ENCODE data around the gene PLCB1. TPM values are rescaled to one million over a fixed set of nuclear protein-coding genes. Genes with fewer than 3 reads are reported as not detected.
A peak's percentile ranks its signal among the peaks of the same experiment; 100 is the strongest.

PLCB1 gene
- total RNA-seq, 1 donor, result 20.7 TPM

DNA sequence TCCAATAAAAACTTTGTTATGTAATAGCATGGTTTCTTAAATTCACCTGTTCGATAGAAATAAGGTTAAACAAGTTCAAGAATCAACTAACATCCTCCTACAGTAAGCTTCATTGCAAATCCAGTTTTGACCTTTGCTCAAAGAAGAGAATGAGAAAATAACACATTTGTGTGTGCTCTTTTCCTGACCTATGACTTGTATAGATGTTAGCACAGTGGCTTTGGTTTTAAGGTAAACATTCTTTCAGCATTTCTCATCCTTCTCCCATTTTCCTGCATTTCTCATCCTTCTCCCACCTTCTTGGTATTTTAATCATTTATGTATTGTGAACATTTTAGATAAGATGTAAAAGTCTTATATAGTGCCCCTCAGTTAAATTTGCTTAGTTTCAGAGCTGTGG is 73.9 kb downstream of the PLCB1 start:
- DNase-seq (ENCODE audit: low read depth in 2 of 3, low spot score in 2 of 3), result no peak

DNA sequence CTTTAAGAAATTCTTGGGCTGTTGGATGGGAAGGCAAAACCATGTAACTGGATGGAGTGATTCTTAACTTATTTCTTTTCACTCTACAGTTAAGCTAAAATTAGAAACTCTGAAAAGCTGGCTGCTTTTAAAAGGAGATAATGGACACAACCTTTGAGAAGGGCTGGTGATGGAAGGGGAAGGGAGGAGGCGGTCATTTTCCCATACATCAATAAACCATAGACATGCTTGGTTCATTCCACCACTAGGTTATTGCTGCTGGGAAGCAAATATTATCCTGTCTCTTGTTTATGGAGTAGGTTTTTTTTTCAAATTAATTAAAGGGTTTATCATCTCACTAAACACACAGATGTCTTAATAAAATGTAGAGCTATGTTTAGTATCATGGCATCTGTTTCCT is 76.2 kb downstream of the PLCB1 start:
- DNase-seq (ENCODE audit: low read depth in 2 of 3, low spot score in 2 of 3), result no peak

DNA sequence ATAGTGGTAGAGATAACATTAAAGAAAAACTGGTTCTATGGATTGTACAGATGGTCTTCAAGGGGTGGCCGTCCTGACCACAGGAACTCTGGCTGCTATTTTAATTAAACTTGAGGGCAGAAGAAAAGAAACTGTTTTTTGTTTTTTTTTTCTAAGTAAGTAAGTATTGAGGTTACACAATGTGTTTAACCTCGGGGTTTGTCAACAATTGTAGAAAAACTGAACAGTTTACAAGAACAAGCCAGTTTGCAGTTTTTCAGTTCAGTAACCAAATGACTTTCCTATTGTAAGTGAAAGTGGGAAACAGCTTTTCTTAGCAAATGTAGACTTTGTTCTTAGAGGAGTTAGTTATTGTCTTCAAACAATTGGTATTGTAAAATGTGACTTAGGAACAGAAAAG is 77.0 kb downstream of the PLCB1 start:
- peak in 1 of 3 donors; percentile 31 for DNase-seq (ENCODE audit: low read depth in 2 of 3, low spot score in 2 of 3)

DNA sequence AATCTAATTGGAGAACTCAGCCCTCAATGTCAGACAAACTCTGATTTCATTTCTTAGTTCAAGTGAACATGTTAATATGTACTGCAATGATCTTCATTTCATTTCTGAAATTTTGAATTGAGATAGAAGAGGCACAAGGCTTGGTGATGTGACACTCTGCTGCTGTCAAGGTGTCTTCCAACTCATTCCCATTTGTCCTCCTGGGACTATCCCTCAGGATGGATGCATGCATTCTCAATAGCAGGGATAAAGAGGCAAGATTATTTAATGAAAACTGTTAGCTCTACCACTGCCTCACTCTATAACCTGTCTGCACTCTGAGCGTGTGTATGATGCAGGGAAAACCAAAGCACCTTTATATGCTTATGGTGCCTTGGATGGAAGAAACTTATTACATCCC is 78.7 kb downstream of the PLCB1 start:
- DNase-seq (ENCODE audit: low read depth in 2 of 3, low spot score in 2 of 3), result no peak

DNA sequence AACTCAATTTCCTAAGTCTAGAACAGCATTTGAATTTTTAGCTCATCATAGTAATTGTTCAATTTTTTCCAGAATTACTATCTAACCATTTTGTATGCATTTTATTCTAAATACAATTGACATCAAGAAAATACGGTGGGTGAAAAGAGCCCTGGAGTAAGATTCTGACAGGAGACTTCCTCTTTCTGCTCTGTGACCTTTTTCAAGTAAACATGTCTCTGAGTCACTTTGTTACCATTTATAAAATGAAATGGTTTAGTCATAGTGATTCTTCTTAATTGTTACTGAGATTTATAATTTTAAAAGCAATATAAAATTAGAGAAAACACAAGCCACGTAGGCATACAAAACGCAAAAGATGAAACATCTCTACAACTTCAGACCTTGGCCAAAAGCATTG is 80.2 kb downstream of the PLCB1 start:
- DNase-seq (ENCODE audit: low read depth in 2 of 3, low spot score in 2 of 3), result no peak

DNA sequence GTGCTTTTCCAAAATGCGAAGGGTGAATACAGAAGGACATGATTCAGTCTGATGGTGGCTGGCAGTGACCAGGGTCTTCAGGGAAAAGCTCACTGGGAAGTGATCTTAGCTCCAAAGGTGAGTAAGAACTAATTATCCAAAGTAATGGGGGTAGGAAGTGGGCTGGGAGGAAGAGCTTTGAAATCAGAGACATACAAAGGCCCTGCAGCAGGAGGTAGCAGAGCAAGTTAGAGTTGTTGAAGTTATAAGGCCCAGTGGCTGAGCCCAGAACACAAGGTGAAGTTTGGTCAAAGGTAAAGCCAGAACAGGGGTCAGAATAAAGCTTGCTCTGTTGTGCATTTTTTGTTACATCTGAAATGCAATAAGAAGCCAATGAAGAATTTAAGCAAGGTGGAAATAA is 81.2 kb downstream of the PLCB1 start:
- no peak for DNase-seq (ENCODE audit: low read depth in 2 of 3, low spot score in 2 of 3)

DNA sequence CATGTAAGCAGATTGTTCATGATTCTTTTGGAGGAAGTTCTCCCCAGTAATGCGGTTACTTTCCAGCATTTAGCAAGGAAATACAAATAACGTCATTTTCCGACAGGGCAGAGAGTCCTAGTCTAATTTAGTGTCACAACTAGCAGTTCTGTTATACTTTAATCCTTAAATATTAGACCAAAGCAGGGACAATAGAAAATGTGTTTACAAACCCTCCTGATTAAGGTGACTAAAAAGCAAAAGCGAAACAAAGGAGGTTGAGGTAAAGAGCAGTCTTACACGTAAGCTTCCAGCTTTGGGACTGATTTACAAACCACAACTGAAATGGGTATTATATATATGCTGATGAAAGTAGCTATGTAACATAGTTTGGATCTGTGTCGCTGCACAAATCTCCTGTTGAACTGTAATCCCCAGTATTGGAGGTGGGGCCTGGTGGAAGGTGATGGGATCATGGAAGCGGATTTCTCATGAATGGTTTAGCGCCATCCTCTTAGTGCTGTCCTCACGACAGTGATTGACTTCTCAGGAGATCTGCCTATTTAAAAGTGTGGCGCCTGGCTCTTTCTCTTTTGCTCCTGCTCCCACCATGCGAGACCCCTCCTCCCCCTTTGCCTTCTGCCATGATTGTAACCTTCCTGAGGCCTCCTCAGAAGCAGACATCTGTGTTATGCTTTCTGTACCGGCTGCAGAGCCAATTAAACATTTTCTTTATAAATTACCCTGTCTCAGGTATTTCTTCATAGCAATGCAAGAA is 81.9 kb downstream of the PLCB1 start:
- peak in 2 of 3 donors; percentile 44 to 61 for DNase-seq (ENCODE audit: low read depth in 2 of 3, low spot score in 2 of 3)

DNA sequence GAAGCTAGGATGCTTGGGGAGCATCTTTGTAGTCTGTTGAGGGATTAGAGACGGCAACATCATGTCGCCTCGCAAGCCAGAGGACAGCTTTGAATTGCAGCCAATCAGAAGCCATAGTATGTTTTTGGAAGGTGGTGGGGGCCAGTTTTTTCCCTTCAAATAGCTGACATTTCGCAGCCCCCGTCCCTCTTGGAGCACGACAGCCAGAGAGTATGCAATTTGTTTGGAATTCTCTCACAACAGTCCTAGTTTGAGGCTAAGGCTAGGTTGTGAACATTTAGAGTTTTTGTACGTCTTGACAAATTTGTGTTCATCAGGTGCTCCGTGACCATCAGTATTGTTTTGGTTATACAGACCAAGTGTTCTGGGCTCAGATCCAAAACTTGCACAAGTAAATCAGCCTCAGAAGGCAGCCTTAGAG is 83.3 kb downstream of the PLCB1 start:
- peak in 1 of 3 donors; percentile 39 for DNase-seq (ENCODE audit: low read depth in 2 of 3, low spot score in 2 of 3)

DNA sequence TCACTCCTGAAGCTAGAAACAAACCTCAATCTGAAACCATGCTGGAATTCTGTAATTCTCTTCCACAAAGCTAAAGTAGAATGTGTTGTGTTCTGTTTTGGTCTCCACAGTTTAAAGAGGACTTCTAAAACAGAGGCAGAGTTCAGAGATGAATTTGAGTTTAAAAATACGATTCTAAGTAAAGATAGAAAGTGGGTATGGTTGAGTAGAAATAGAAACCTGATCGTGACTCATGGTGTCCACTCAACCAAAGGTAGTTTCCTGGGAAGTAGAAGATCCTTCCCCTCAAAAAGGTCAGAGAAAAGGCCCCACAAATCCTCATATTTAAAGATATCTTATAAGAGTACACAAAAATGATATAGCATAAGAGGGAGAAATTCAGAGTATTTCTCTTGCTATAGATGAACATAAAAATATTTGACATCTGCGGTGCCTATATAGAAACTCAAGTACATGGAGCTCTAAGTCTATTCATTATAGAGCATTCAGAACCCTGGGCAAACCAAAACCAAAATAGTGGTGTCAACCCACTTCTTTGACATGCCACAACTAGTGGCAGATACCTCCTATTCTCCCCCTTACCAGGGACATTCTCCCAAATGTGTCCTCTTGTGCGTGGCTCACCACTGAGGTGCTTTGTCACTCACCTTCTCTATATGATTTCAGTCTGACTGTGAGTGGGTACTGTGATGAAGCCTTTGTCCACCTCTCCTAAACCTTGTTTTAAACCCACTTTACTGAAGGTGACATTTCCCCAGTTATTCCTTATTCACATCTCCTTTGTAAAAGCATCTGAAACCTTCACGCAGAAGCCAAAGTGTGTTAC is 84.5 kb downstream of the PLCB1 start:
- no peak for DNase-seq (ENCODE audit: low read depth in 2 of 3, low spot score in 2 of 3)

DNA sequence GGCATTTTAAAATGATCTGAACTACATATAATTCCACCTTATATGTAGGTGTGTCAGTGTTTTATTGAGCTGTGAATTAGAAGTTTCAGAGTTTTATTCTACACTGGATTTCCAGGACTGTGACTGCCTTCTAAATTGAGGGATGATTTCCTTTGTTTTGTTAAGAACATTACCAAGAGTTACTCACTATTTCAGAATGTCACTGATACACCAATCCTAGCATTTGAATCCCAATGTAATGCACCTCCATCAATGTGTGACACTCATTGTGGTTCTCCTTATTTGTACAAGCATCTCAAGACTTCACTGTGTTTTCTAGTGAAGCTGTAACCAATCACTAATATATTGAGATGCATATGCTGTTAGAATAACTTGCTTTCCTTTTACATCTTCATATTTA is 86.8 kb downstream of the PLCB1 start:
- no peak for DNase-seq (ENCODE audit: low read depth in 2 of 3, low spot score in 2 of 3)

DNA sequence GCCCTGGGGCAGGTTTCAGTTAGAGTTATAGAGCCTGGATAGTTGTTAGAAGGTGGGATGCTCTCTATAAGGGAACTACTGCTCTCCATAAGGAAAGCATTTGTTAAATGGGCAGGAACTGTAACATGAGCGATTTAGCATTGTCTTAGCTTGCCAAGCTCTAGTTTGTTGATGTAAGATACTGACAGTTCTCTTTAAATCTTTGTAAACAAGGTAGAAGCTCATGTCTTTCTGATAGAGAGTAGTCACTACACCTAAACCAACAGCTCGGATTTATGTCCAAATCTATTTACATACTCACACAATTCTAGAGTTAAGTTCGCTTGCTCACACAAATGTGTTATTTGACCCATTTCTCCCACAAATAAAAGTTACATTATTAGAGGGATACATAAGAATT is 87.3 kb downstream of the PLCB1 start:
- DNase-seq (ENCODE audit: low read depth in 2 of 3, low spot score in 2 of 3), result no peak

DNA sequence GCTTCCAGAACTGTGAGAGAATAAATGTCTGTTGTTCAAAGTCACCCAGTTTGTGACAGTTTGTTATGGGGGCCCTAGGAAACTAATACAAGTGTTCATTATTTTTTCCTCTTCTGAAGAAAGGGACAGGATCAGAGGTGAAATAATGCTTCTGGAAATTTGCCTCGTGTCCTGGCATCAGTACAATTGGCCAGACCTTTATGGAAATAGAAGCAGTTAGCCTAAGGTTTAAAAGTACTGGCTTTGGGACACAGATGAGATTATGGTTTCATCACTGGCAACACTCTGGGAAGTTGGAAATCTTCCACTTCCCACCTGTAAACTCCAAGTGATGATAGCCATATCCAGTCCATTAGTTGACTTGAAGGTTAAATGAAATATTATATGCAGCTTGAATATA is 88.7 kb downstream of the PLCB1 start:
- no peak for DNase-seq (ENCODE audit: low read depth in 2 of 3, low spot score in 2 of 3)

DNA sequence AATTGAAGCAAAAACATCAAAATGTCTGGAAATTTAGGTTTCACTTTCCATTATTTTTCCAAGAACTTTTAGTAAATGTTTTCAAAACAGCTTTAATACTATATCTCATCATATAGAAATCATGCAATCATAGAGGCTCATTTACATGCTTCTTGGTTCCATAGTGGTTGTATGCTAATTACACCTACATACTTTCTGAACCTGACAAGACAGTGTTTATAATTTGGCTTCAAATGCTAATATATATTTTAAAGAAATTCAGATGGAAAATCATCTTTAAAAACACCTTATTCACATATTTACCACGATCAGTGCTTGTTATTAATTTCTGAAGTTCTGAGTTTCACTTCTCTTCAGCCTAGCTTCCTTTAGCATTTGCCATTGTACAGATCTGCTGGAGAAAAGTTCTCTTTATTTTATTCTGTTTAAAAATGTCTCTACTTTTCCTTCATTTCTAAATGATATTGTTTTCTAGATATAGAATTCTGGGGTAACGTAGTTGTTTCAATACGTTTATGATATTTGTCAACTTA is 89.9 kb downstream of the PLCB1 start:
- no peak for DNase-seq (ENCODE audit: low read depth in 2 of 3, low spot score in 2 of 3)

DNA sequence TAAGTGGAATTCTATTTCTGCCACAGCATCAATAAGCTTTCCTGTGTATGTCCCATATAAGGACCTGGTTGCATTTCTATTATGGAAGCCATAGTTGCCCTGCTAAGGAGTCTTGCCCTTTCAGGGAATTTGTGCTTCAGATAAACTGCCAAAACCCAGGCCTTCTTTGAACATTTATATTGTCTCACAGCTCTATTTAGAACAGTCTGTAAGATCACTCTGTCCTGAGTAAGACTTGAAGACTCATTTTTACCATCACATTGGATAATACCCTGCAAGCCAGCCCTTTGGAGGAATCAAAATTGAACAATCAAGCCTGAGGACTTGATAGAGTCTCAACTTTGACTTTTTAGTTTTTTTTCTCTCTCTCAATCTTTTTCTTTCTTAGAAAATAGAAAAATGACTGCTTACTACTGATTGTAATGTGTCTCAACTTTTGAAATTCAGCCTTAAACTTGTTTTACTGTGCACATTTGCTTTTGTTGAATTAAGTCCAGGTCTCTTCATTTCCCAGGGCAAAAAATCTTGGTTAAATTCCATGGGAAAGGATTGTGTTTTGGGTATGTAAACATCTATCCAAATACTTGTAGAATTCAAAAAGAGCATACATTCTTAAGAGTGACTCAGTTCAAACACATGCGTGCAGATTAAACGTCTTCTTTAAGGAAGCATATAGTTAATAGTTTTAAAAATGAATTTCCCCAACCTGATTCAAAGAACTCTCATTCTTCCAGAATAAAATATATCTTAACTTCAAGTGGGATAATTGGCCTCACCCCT is 91.2 kb downstream of the PLCB1 start:
- no peak for DNase-seq (ENCODE audit: low read depth in 2 of 3, low spot score in 2 of 3)

DNA sequence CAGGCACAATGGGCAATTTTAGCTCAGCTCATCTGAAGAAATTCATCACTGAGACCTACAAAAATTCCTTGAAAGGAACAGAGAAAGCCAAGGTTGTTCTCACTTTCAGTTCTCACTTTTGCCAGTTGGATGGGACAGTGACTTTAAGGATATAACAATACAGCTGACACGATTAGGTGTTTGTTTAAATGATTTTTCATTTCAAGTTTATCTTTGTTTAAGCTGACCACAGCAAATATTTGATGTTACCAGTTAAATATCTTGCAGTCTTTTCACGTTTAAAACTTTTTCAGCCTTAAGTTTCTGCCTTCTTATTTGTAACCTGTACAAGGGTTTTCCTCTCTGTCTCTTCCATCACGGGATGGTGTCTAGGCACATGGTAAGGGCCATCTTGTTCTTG is 93.6 kb downstream of the PLCB1 start:
- DNase-seq (ENCODE audit: low read depth in 2 of 3, low spot score in 2 of 3), result no peak

DNA sequence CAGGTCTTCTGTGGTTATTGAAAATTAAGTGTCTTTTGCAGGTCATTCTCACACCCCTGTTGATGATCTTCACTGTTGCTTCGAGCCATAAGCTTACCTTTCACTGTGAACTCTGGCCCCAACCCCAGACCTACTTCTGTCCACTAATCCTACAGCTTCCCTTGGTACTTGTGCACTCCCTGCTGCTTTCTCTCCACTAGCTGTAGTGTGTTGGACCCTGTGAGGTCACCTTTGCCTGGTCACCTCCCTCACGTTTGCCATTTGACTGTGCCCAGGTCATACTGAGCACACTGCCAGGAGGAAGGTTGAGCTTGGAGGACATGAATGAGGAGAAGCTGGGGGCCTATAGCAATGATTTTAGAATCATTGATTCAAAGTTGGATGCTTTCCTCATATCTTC is 94.0 kb downstream of the PLCB1 start:
- no peak for DNase-seq (ENCODE audit: low read depth in 2 of 3, low spot score in 2 of 3)

DNA sequence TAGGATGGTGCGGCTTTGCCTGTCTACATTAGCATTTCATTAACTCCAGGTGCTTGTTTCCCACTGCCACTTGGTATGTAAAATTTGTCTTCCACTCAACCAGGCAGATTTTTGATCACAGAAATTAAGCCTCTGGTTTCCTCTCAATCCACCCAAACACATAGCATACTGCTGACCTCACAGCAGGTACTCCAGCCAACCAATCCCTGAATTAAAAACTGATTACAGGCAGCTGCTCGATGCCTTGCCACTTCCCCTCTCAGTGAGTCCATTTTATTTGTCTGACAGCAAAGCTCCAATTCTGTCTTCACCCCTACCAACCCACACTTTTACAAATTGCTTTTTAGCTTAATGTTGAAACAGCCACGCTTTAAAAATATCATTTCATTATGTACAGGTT is 95.2 kb downstream of the PLCB1 start:
- DNase-seq (ENCODE audit: low read depth in 2 of 3, low spot score in 2 of 3), result no peak

DNA sequence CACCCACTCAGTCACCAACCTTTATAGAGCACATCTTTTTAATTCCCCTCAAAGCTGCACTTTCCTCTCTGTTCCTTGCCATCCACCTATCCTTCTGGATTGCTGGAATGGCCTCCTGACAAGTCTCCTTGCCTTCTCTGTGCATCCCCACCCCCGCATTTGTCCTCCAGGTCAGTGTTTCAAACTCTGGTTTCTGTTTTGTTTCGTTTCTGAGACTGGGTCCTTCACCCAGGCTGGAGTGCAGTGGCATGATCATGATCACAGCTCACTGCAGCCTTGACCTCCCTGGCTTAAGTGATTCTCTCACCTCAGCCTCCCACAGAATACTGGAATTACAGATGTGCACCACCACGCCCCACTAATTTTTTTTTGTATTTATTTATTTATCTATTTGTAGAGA is 96.2 kb downstream of the PLCB1 start:
- DNase-seq (ENCODE audit: low read depth in 2 of 3, low spot score in 2 of 3), result no peak

DNA sequence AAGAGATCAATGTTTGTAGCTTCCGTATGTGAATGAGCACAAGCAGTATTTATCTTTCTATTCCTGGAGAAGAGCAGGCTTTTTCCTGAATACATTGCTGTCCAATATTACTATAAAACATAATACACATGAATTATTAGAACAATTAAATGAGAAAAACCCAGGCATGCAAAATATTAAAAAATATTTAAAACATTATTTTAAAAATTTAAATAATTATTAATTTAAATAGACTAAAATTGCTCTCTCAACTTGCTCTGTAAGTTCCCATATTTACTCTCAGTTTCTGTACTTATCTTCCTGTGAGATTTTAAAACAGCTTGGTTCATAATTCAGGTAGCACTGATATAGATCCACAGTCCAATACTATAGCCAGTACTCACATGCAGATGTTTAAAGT is 97.0 kb downstream of the PLCB1 start:
- no peak for DNase-seq (ENCODE audit: low read depth in 2 of 3, low spot score in 2 of 3)

DNA sequence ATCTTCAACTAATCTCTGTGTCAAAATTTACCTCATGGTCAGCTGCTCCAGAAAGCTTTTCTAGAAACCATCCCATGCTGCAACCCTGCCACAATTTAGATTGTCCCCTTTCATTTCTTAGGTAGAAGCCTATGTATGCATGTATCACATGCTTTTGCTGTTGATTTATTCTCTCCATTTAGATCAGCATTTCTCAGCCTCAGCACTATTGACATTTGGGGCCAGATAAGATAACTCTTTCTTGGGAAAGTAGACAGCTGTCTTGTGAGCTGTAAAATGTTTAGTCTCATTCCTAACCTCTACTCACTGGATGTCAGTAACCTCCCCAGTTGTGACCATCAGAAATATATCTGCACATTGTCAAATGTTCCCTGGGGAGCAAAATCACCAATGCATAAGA is 99.0 kb downstream of the PLCB1 start:
- no peak for DNase-seq (ENCODE audit: low read depth in 2 of 3, low spot score in 2 of 3)

DNA sequence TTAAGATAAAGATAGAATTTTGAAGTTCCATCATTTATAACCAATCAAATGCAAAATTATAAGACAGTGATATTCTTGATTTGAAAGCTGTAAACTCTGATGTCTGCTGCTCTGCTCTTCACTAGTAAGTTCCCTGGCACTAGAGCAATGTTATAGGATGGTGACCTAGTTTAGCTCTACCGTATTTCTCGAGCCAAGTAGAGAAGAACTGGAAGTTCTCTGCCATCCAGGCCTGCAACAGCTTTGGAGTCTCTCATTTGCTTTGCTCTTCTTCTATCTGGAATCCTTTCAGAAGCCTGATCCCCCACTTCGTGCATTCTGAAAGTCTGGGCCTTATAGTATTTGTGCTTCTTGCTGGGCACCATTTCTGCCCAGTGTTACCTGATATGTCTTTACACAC is 100.3 kb downstream of the PLCB1 start:
- no peak for DNase-seq (ENCODE audit: low read depth in 2 of 3, low spot score in 2 of 3)

Measured in hematopoietic multipotent progenitor cell (in vitro differentiated cells).